SHP77 treated with DMSO at 0.1 percent for 48 hours (cell line): Measurements from ENCODE around the gene PCNX1.
A peak's percentile ranks its signal among the peaks of the same experiment; 100 is the strongest.
"Not testable (repeated sequence)": the region's sequence is repeated elsewhere in the genome, so short reads cannot be mapped to it uniquely, and the experiment has no call there.

Experiments used
- DNase-seq: peaks from one replicate; lab custom pipeline; 2025; lab: John Stamatoyannopoulos, UW

The PCNX1 gene

GRCh38 chr14:70907176-70907995 lies at the start of gene PCNX1:
TSS of gene PCNX1 (plus strand) at chr14:70907459. CDS start at chr14:70907851, 392 bp downstream.
- DNase-seq: peak; percentile 55

- DNase-seq: no peak
Observed at GRCh38 chr14:70857496-70857890, 49.8 kb upstream of the PCNX1 start.

GRCh38 chr14:70858641-70859040 lies 48.6 kb upstream of the PCNX1 start:
- no peak for DNase-seq

GRCh38 chr14:70866992-70867391 lies 40.3 kb upstream of the PCNX1 start:
- DNase-seq: not testable (repeated sequence)

DNA sequence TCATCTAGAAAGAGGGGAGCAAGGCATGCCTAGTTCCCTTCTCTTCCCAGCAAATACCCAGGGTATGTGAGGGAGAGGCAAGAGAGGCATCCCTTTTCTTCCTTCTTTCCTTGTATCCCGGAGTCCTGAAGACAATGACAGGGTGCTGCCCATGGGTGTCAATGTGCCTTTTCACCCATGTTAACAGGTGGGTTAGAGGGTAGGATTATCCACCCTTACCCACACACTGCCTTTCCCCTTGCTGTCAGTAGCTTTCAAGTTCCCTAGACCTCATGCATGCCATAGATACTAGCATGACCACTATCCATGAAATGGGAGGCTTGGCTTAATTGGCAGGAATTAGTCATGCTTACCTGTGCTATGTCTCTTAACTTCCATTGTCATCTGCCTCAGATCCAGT lies 36.3 kb upstream of the PCNX1 start:
- DNase-seq: no peak

DNA sequence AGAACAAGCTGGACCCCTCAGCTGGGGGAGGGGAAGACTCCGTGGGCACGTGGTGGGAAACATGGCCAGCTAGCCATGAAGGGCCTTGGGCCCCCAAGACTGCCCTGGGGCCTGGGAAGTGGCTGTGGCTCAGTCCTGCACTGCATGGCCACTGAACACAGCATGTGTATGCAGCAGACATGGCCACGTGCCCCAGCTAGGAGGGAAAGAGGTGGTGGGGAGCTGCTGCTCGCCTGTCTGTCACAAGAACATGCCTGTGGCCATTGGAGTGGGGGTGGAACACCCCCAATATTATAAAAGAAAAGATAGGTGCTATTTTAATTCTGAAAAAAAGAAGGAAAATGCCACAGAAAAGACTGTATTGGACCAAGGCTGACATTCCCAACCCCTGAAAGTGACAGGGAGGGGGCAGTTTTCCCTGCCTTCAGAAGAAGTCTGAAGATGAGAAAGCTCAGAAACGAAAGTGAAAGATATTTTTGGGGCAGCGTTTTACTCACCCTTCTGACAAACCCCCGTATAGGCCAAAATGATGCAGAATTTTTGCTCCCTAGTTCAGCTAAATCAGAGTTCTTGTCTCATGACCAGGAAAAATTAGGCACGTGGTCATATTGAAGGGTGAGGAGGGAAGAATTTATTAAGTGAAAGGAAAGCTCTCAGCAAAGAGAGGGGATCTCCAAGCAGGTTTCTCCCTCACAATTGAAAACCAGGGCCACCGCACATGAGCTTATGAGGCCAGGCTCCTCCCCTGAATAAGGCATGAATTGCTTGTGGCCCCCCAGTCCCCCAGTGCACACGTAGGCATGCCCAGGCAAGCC lies 35.2 kb upstream of the PCNX1 start:
- DNase-seq: no peak

GRCh38 chr14:70872678-70873020 lies 34.6 kb upstream of the PCNX1 start:
- no peak for DNase-seq

DNA sequence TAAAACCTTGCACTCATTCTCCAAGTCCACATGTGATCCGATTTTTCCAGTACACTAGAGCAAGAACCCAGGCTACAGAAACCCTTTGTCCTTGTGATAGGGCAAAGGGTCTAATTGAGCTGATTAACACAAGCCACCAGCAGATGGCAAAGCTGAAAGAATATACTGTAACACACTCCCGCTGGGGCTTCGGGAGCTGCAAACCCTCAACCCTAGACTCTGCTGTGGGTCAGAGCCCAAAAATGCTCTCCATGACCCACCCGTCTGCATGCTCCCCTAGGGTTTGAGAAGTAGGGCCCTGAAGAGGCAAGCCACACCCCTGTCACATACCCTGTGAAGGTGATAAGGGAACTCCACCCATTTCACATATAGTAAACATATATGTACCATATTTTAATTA lies 33.6 kb upstream of the PCNX1 start:
- DNase-seq: no peak

GRCh38 chr14:70875811-70876460 lies 31.3 kb upstream of the PCNX1 start:
- not testable (repeated sequence) for DNase-seq

DNA sequence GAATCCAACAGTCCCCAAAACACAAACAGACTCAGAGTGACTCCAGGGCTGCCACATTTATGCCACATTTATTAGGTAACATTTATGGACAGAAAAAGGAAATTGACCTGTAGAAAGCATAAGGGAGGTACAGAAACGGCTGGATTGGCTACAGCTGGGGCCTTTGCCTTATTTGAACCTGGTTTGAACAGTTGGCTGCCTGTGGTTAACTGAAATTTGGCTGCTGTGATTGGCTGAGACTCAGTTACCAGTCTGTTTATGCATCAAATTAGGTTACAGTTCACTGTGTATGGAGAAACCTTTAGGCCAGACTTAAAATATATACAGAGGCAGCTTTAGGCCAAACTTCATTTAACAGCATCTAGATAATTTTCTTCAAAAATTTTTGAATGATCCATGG lies 27.8 kb upstream of the PCNX1 start:
- DNase-seq: no peak

DNA sequence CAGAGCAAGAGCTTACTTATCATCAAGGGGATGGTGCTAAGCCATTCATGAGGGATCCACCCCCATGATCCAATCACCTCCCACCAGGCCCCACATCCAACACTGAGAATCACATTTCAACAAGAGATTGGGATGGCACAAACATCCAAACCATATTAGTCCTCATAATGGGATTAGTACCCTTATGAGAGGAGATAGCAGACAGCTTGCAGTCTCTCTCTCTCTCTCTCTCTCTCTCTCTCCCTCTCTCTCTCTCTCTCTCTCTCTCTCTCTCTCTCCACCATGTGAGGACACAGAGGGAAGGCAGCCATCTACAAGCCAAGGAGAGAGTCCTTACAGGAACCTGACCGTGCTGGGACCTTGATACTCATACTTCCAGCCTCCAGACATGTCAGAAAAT lies 26.4 kb upstream of the PCNX1 start:
- DNase-seq: not testable (repeated sequence)

- no peak for DNase-seq
Observed at GRCh38 chr14:70881549-70882177, 25.6 kb upstream of the PCNX1 start.

DNA sequence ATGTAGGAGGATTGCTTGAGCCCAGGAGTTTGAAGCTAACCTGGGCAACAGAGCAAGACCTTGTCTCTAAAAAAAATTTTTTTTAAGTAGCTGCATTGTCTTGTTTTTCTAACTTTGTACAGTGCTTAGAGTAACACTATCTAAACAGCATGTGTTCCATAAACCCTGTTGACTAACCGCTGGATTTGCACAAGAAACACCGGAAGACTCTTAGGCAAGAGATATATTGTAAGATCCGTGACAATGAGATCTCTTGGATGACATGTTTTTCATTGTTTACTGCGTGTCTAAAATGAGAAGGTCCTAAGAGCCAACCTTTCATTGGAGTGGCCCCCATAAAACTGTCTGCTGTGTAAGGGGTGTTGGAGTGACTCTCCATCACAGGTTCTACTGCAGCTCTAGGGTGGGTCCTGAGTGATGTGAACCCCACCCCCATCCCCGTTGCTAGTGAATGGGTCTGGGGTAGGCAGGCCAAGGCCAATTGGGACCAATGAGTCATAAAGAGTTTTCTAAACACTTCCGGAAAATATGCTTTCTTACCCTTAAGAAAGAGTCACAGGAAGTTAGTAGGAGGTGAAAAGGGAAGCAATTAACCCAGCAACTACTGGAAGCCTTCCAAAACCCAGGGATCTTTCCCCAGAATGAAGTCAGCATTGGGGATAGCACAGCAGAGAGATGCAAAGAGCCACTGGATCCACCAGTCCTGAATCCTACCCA lies 24.3 kb upstream of the PCNX1 start:
- DNase-seq: no peak

DNA sequence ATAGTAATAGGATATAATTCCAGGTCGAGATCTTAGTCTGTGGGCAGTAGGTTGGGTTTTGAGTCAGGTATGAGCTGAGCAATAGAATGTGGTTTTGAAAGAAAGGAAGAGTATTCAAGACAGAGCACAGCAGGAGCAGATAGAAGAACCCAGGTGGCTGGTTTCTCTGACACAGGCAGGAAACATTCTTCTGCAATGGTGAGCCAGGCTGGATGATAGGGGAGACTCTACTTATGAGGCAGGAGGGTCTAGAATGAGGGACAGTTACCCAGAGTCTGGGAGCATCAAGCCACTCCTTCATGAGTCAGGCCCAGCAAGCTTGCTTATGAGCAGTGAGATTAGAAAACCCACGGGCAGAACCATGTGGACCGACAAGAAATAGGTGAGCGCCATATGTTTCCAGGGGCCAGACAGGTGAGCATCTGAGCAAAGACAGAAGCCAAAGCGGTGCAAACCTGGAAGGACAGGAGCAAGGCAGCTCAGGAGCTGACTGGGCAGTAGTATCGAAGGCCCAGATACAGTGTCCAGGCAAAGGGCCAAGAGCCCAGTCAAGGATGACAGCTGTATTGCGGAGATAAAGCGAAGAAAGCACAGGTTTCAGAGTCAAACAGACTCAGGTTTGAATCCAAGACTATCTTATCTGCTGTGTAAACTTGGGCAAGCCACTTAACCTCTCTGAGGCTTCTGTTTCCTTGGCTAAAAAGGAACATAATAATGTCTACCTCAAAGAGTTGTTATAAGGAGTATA lies 22.5 kb upstream of the PCNX1 start:
- DNase-seq: no peak

DNA sequence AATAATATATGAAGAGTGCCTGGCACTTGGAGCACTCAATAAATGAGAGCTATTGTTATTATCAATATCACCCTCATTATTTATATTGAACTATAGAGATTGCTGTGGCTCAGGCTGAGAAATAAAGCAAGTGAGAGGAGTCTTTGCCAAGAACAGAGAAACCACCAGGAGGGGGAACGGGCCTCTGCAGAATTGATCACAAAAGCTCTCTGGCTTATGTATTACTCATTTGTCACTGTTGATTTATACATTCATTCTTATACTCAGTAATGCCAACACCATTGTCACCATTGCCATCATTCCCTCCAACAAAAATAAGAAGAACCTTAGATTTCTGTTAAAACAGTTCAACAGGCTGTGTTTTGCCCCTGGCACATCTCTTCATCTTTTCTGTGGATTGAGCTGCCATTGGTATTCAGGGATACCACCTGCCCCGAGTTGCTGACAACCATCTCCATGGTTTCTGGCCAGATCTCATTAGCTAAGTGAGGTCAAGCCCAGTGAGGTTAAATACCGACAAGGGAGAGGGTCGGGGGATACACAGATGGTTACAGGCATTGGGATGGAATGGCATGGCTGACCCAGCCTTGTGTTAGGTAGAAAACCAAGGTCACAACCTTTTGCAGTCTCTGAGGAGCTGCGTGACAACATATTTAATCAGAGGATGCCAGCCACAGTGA lies 21.8 kb upstream of the PCNX1 start:
- no peak for DNase-seq

DNA sequence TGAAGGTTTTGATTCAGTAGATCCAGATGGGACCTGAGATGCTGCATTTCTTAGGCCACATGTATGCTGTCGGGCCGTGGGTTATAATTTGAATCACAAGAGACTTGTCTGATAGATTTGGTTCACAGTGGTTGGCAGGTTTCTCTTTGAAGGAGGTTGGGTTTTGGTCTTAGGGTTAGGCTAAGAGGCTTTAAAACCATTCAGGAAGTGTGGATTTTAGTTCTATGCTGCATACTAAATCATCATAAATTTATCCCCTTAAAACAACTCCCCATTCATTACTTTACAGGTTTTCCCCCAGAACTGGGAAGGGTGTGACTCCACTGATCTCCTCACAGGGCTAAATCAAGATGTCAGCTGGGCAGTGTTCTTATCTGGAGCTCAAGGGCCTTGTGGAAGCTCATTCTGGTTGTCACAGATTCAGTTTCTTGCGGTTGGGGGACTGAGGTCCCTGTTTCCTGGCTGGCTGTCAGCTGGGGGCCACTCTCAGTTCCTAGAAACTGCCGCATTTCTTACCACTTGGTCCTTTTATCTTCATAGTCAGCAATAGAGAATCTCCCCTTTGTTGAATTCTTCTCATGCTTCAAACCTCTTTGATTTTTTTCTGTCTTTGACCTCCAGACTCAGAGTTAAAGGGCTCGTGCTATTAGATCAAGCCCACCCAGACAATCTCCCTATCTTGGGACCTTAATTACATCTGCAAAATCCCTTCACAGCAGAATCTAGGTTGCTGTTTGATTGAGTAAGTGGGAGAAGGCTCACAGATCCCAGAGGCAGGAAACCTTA lies 20.6 kb upstream of the PCNX1 start:
- no peak for DNase-seq

DNA sequence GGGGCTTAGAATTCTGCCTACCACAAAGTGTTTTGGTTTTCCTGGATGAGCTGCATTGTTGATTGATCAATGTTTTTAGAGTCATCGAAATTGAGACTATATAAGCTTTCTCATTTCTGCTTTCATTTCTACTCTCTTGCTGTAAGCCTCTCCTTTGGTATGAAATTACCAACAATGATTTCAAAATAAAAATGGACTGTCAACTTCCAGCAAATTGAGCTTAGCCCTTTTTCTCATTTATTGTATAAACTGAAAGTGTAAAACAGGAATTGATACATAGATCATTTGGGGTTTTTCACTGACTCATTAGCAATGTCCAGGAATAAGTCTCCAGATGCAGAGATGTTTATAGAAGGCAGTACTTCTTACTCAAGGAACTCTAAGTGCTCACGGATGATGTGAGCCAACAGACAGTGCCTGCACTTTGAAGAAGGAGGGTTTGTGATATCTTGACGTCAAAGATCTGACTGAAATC lies 20.0 kb upstream of the PCNX1 start:
- DNase-seq: no peak

DNA sequence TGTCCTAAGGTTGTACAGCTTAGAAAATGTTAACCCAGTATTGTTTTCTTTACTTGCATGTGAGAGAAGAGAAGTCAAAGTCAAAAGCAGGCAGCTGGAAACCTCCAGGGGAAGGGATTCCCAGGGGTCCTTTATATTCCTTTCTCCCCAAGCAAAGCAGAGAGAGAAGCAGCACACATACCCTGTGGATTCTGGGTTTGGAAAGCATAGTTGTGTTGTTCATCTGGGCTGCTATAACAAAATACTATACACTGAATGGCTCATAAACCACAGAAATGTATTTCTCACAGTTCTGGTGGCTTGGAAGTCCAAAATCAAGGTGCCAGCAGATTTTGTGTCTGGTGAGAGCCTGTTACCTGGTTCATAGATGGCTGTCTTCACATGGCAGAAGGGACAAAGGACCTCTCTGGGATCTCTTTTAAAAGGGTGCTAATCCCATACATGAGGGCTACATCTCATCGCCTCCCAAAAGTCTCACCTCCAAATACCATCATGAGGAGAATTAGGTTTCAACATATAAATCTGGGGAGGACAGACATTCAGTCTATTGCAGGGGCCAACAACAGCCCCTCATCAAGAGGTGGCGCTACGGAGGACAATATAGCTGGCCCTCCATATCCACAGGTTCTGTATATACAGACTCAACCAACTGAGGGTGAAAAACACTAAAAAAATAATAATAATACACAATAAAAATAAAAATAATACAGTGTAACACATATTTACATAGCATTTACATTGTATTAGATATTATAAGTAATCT lies 19.3 kb upstream of the PCNX1 start:
- DNase-seq: no peak
